HepG2 (cell line): ENCODE measurements around the gene STARD10.

ENCODE experiments used
- ARNT ChIP-seq: fragments of 450-650 bp; IDR thresholded peaks from 2 replicates; pipeline ENCODE4 v1.6.1; 2017
- FOXK2 ChIP-seq: fragments of 450-650 bp; IDR thresholded peaks from 2 replicates; pipeline ENCODE4 v1.6.1; 2016
- POLR2A ChIP-seq, 2 experiments: IDR thresholded peaks; 2 replicates each; pipeline ENCODE4 v1.6.1; 2011; ENCODE audit warnings: low read depth in 2 of 2, low read length in 2 of 2, mild to moderate bottlenecking in 1 of 2, moderate library complexity in 1 of 2; ENCODE audit not compliant: insufficient read depth in 1 of 2
- ZFP36 ChIP-seq: fragments of 150-350 bp; IDR thresholded peaks from 2 replicates; pipeline ENCODE4 v1.6.1; 2018; ENCODE audit warnings: borderline replicate concordance, low read length, low read depth; ENCODE audit not compliant: partially characterized antibody
- ZNF138 ChIP-seq: sonication (generic); formaldehyde crosslinking; IDR thresholded peaks from 2 replicates; pipeline ENCODE4 v1.5.0; 2020; ENCODE audit warnings: mild to moderate bottlenecking, low read depth, missing genetic modification reagents
- ZNF367 ChIP-seq: sonication (generic); formaldehyde crosslinking; IDR thresholded peaks from 2 replicates; pipeline ENCODE4 v1.4.0; 2020; ENCODE audit warnings: missing genetic modification reagents, borderline replicate concordance
- TF ChIP-seq, protein P1 (sequence below): sonication (generic); formaldehyde crosslinking; IDR thresholded peaks from 2 replicates; pipeline ENCODE4 v1.4.0; 2020; ENCODE audit warnings: mild to moderate bottlenecking, missing genetic modification reagents

GRCh38 chr11:72741849-72742512 is 51.9 kb downstream of the STARD10 start:
- TF ChIP-seq ZNF138 (CRISPR knock-in tag) (no peak), POLR2A (IDR thresholded peaks at IDR 0.05; ENCODE audit: insufficient read depth in 1 of 2, low read depth in 2 of 2, low read length in 2 of 2) (no peak), ZNF367 (no peak), FOXK2 (no peak), ARNT (no peak), ZFP36 (no peak)
- TF ChIP-seq, protein P1, sequence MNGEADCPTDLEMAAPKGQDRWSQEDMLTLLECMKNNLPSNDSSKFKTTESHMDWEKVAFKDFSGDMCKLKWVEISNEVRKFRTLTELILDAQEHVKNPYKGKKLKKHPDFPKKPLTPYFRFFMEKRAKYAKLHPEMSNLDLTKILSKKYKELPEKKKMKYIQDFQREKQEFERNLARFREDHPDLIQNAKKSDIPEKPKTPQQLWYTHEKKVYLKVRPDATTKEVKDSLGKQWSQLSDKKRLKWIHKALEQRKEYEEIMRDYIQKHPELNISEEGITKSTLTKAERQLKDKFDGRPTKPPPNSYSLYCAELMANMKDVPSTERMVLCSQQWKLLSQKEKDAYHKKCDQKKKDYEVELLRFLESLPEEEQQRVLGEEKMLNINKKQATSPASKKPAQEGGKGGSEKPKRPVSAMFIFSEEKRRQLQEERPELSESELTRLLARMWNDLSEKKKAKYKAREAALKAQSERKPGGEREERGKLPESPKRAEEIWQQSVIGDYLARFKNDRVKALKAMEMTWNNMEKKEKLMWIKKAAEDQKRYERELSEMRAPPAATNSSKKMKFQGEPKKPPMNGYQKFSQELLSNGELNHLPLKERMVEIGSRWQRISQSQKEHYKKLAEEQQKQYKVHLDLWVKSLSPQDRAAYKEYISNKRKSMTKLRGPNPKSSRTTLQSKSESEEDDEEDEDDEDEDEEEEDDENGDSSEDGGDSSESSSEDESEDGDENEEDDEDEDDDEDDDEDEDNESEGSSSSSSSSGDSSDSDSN = no peak
